Measurements from ENCODE around the gene GNB1. TPM values are rescaled to one million over a fixed set of nuclear protein-coding genes. Genes with fewer than 3 reads are reported as not detected.
A peak's percentile ranks its signal among the peaks of the same experiment; 100 is the strongest.

The GNB1 gene
- total and polyA plus RNA-seq, 2 of the 4 experiments (the other 2 are of a cell fraction): 73.5 to 371 TPM

DNA sequence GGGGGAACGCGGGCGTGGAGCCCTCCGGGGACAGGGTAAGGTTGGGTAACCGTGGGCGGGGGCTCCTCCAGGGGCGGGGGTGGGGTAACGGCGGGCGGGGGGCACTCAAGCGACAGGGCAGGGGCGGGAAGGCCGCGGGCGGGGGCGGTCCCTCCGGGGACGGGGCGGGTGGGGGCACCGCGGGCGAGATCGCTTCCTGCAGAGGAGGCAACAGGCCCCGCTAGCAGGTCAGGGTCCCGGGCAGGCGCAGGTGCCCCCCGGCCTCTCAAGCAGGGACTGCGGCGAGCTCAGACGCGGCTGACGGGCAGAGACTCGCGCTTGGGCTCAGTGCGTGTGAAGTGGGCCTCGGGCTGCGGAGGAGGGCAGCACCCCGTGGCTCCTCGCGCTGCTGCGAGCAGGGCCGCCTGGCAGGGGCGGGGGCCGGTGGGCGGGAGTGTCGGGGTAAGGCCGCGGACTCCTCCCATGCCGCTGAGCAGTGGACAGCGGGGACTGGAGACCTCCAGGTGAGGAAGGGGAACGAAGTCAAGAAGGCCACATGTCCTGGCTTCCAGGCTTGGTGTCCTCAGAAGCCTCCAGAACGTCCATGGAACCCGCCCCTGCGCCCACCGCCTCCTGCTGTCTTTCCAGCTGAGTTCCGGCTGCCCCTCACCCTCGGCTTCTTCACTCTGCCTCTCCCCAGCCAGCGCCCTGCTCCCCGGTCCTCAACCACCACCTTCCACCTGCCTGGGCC is 627 bp upstream of the GNB1 start:
- H3K27ac ChIP-seq (ENCODE audit: insufficient read depth, low read length): peak overlapping the region; percentile 96
- peak; percentile 66 for ATAC-seq (ENCODE audit: low read depth)
- H3K27me3 ChIP-seq (ENCODE audit: control insufficient read depth, insufficient read depth, low read length): no peaks in the 10 kb centered on the region
- peaks cover 13 to 21% of the 10 kb centered on the region in 2 experiments for H3K79me1 ChIP-seq (ENCODE audit: low read depth in 1 of 2, low read length in 2 of 2)
- intact Hi-C loops (cut with micrococcal nuclease): no loop called here
- H3K4me1 ChIP-seq (ENCODE audit: control insufficient read depth, insufficient read depth, low read length): peaks cover 11% of the 10 kb centered on the region
- no peak overlapping the region for H3K56ac ChIP-seq (ENCODE audit: extremely low read depth, insufficient read depth, low read length)
- peak overlapping the region; percentile 49; the same call in 1 of the 2 replicates for H2BK120ac ChIP-seq (ENCODE audit: low read depth, low read length)
- TF ChIP-seq FOS (IDR thresholded peaks at IDR 0.05; ENCODE audit: low read depth, low read length) (no peak), POLR2A (IDR thresholded peaks at IDR 0.05; ENCODE audit: low read depth, low read length) (no peak), MAFK (IDR thresholded peaks at IDR 0.05; ENCODE audit: low read depth, low read length) (no peak), CHD1 (IDR thresholded peaks at IDR 0.05; ENCODE audit: low read depth, low read length) (no peak), BHLHE40 (IDR thresholded peaks at IDR 0.05; ENCODE audit: low read depth, low read length) (no peak), SMC3 (IDR thresholded peaks at IDR 0.05; ENCODE audit: low read depth, low read length) (no peak), RAD21 (IDR thresholded peaks at IDR 0.05; ENCODE audit: low read length) (no peak; the same call in 1 of the 2 replicates), MXI1 (IDR thresholded peaks at IDR 0.05; ENCODE audit: borderline replicate concordance, low read depth, low read length) (no peak), MAZ (IDR thresholded peaks at IDR 0.05; ENCODE audit: borderline replicate concordance, low read depth, low read length) (peak; percentile 74), RFX5 (IDR thresholded peaks at IDR 0.05; ENCODE audit: low read depth, low read length) (no peak), NFE2L2 (IDR thresholded peaks at IDR 0.05; ENCODE audit: low read depth, low read length) (no peak)
- TF ChIP-seq, protein P1, sequence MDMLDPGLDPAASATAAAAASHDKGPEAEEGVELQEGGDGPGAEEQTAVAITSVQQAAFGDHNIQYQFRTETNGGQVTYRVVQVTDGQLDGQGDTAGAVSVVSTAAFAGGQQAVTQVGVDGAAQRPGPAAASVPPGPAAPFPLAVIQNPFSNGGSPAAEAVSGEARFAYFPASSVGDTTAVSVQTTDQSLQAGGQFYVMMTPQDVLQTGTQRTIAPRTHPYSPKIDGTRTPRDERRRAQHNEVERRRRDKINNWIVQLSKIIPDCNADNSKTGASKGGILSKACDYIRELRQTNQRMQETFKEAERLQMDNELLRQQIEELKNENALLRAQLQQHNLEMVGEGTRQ (IDR thresholded peaks at IDR 0.05; ENCODE audit: low read depth, low read length): peak; percentile 31; the same call in 1 of the 2 replicates
- TF ChIP-seq, protein P2, sequence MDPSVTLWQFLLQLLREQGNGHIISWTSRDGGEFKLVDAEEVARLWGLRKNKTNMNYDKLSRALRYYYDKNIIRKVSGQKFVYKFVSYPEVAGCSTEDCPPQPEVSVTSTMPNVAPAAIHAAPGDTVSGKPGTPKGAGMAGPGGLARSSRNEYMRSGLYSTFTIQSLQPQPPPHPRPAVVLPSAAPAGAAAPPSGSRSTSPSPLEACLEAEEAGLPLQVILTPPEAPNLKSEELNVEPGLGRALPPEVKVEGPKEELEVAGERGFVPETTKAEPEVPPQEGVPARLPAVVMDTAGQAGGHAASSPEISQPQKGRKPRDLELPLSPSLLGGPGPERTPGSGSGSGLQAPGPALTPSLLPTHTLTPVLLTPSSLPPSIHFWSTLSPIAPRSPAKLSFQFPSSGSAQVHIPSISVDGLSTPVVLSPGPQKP (IDR thresholded peaks at IDR 0.05; ENCODE audit: borderline replicate concordance, low read depth, low read length): no peak
- TF ChIP-seq, protein P3, sequence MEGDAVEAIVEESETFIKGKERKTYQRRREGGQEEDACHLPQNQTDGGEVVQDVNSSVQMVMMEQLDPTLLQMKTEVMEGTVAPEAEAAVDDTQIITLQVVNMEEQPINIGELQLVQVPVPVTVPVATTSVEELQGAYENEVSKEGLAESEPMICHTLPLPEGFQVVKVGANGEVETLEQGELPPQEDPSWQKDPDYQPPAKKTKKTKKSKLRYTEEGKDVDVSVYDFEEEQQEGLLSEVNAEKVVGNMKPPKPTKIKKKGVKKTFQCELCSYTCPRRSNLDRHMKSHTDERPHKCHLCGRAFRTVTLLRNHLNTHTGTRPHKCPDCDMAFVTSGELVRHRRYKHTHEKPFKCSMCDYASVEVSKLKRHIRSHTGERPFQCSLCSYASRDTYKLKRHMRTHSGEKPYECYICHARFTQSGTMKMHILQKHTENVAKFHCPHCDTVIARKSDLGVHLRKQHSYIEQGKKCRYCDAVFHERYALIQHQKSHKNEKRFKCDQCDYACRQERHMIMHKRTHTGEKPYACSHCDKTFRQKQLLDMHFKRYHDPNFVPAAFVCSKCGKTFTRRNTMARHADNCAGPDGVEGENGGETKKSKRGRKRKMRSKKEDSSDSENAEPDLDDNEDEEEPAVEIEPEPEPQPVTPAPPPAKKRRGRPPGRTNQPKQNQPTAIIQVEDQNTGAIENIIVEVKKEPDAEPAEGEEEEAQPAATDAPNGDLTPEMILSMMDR (conservative IDR thresholded peaks at IDR 0.05; ENCODE audit: low read depth, low read length): no peak
- H3K18ac ChIP-seq (ENCODE audit: low read depth, low read length): peak overlapping the region; percentile 56
- peak overlapping the region; percentile 87 for H4K91ac ChIP-seq (ENCODE audit: insufficient read depth, low read depth, low read length)
- peak overlapping the region; percentile 98 for H3K4me2 ChIP-seq (ENCODE audit: low read depth, low read length)
- in situ Hi-C loops (cut with MboI; ENCODE audit: low sequenced_read_pairs): no loop called here
- peak overlapping the region; percentile 95 for H2AFZ ChIP-seq (replicated peaks; ENCODE audit: low read length, poor library complexity)
- ChIA-PET CTCF (interaction anchor here (1.6 kb wide), 1 partner anchor 15 kb away, joined by 6 read pairs; no protein-coding TSS in a partner anchor), POLR2A (ENCODE audit: unreplicated experiment) (interaction anchor here (0.6 kb wide), 1 partner anchor 14 kb away, joined by 4 read pairs; no protein-coding TSS in a partner anchor)
- H3K36me3 ChIP-seq (ENCODE audit: control insufficient read depth, insufficient read depth, low read length): no peaks in the 10 kb centered on the region
- peaks cover 35% of the 10 kb centered on the region for H4K20me1 ChIP-seq (ENCODE audit: insufficient read depth, low read length)
- peak overlapping the region; percentile 92 for H3K4me3 ChIP-seq (ENCODE audit: insufficient read depth, low read depth, low read length)
- dilution Hi-C loops (cut with HindIII; ENCODE audit: low sequenced_read_pairs, unreplicated experiment): no loop called here
- DNase-seq: peak; percentile 45
- no peak overlapping the region for H2BK20ac ChIP-seq (ENCODE audit: low read depth, low read length)
- H4K5ac ChIP-seq (ENCODE audit: low read depth, low read length): peak overlapping the region; percentile 88
- H3K9ac ChIP-seq (ENCODE audit: low read depth, low read length): peak overlapping the region; percentile 89
- H2BK15ac ChIP-seq (ENCODE audit: low read depth, low read length): no peak overlapping the region
- peak overlapping the region; percentile 94 for H2AK9ac ChIP-seq (replicated peaks; ENCODE audit: low read depth, low read length, poor library complexity)
- H3K14ac ChIP-seq (replicated peaks; ENCODE audit: low read depth, low read length): peak overlapping the region; percentile 71
- H2BK5ac ChIP-seq (ENCODE audit: low read depth, low read length, poor library complexity, severe bottlenecking): peak overlapping the region; percentile 93
- peak overlapping the region; percentile 86 for H2AK5ac ChIP-seq (ENCODE audit: low read depth, low read length)
- peak overlapping the region; percentile 70 to 96 for H4K8ac ChIP-seq (ENCODE audit: low read depth in 2 of 2, low read length in 2 of 2)
- peak overlapping the region; percentile 95 for H3K4ac ChIP-seq (ENCODE audit: low read depth, low read length)
- no peaks in the 10 kb centered on the region for H3K9me3 ChIP-seq (ENCODE audit: control insufficient read depth, insufficient read depth, low read length)
- peak overlapping the region; percentile 68; the same call in 1 of the 2 replicates for H3K23ac ChIP-seq (ENCODE audit: low read depth, low read length)
- 2% methylated on average over 39 of the region's 59 CpGs; no CpG with 5 or more reads in 1 of the 2 experiments for WGBS, 2 experiments (ENCODE audit: extremely low coverage in 2 of 2, insufficient read length in 1 of 2)
- peaks cover 2% of the 10 kb centered on the region; the same call in 1 of the 2 replicates for H3K9me1 ChIP-seq (ENCODE audit: insufficient read depth, low read length)
- BruUV-seq (replicated peaks): no TSS peak

Measured in IMR-90 (cell line).